ENCODE results near the gene EDNRB. TPM values are rescaled to one million over a fixed set of nuclear protein-coding genes. Genes with fewer than 3 reads are reported as not detected.
A peak's percentile ranks its signal among the peaks of the same experiment; 100 is the strongest.
"Not testable (repeated sequence)": the region's sequence is repeated elsewhere in the genome, so short reads cannot be mapped to it uniquely, and the experiment has no call there.

Gene EDNRB

DNA sequence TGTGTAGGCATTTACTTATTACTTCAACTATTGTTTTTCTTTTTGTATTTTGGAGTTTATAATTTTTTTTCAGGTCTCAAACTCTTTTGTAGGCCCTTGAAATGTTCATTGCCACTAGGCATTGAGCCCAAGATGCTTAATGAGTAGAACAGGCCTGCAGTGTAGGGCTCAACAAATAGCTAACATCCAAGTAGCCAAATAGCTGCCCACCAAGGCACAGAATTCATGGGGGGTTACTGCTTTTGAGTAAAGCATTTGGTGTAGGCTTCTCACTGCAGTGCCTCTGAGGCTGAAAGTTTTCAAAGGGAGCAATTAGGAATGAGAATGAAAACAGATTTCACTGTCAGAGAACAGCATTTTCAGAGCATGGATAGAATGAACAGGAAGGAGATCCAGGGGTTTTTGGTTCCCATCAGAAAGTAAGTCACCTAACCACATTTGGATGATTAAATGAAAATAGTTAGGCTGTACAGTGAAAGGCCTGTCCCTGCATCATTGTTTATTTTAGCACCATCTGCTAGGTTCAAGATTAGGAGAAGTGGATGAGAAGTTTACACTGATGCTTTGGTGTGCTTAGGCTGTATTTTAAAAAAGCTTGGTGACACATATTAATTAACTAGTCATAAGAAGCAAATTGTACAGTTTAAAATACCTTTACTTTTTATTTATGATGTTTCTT, 61.0 kb downstream of the EDNRB start:
- Histone ChIP-seq H3K36me3 (ENCODE audit: control insufficient read depth, insufficient read depth, low read length) (no peaks in the 10 kb centered on the region), H4K5ac (ENCODE audit: low read length) (no peak overlapping the region), H3K4ac (ENCODE audit: low read depth, low read length) (no peak overlapping the region), H2BK5ac (ENCODE audit: low read length) (no peak overlapping the region), H3K9ac (ENCODE audit: low read length) (no peak overlapping the region), H3K27me3 (ENCODE audit: insufficient read depth, low read length, poor library complexity) (no peaks in the 10 kb centered on the region), H2BK120ac (ENCODE audit: low read depth, low read length) (no peak overlapping the region), H4K8ac (ENCODE audit: low read depth, low read length) (no peak overlapping the region), H2BK15ac (replicated peaks; ENCODE audit: low read depth) (no peak overlapping the region), H3K79me1 (ENCODE audit: low read length) (no peaks in the 10 kb centered on the region), H3K4me3 (ENCODE audit: low read length) (no peak overlapping the region), H3K56ac (ENCODE audit: low read length) (no peak overlapping the region), H3K79me2 (ENCODE audit: control insufficient read depth, insufficient read depth, low read length) (no peaks in the 10 kb centered on the region), H3K4me2 (ENCODE audit: low read length) (no peak overlapping the region), H2AK5ac (ENCODE audit: low read length) (no peak overlapping the region), H3K27ac (ENCODE audit: low read depth, low read length) (no peak overlapping the region), H3K4me1 (ENCODE audit: control insufficient read depth, low read depth, low read length) (no peaks in the 10 kb centered on the region), H3K18ac (ENCODE audit: low read length) (no peak overlapping the region), H3K23ac (ENCODE audit: low read length) (no peak overlapping the region)
- no peak for DNase-seq

DNA sequence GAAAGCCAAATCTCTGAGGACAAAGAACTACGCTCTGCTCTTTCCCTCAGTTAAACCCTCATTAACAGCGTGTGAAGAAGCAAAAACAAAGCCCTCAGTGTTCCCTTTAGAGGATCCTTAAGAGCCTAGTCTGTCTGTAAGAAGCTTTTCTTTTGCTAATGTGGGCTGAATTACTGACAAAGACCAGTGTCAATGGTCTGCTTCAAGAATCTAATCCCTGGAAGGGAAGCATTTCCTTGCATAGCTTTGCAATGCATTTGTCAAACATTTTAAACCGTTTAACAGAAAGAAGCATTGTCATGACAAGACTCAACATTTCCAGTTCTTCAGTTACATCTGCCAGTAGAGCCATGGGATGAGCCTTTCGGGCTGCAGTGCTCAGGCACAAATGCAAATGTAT, 64.9 kb downstream of the EDNRB start:
- H3K27ac ChIP-seq (ENCODE audit: low read depth, low read length): no peak overlapping the region
- H2AK5ac ChIP-seq (ENCODE audit: low read length): no peak overlapping the region
- no peak overlapping the region for H2BK120ac ChIP-seq (ENCODE audit: low read depth, low read length)
- no peak overlapping the region for H2BK5ac ChIP-seq (ENCODE audit: low read length)
- no peaks in the 10 kb centered on the region for H3K27me3 ChIP-seq (ENCODE audit: insufficient read depth, low read length, poor library complexity)
- H4K5ac ChIP-seq (ENCODE audit: low read length): no peak overlapping the region
- no peak overlapping the region for H3K23ac ChIP-seq (ENCODE audit: low read length)
- H3K36me3 ChIP-seq (ENCODE audit: control insufficient read depth, insufficient read depth, low read length): no peaks in the 10 kb centered on the region
- H3K79me1 ChIP-seq (ENCODE audit: low read length): no peaks in the 10 kb centered on the region
- peak; percentile 90 for DNase-seq
- no peak overlapping the region for H3K18ac ChIP-seq (ENCODE audit: low read length)
- no peaks in the 10 kb centered on the region for H3K79me2 ChIP-seq (ENCODE audit: control insufficient read depth, insufficient read depth, low read length)
- H3K56ac ChIP-seq (ENCODE audit: low read length): no peak overlapping the region
- H3K9ac ChIP-seq (ENCODE audit: low read length): no peak overlapping the region
- no peak overlapping the region for H3K4ac ChIP-seq (ENCODE audit: low read depth, low read length)
- no peaks in the 10 kb centered on the region for H3K4me1 ChIP-seq (ENCODE audit: control insufficient read depth, low read depth, low read length)
- no CpG with 5 or more reads among the region's 4 CpGs for WGBS (ENCODE audit: extremely low coverage, insufficient coverage, low lambda C conversion rate)
- H3K4me3 ChIP-seq (ENCODE audit: low read length): no peak overlapping the region
- H4K8ac ChIP-seq (ENCODE audit: low read depth, low read length): no peak overlapping the region
- no peak overlapping the region for H3K4me2 ChIP-seq (ENCODE audit: low read length)
- no peak overlapping the region for H2BK15ac ChIP-seq (replicated peaks; ENCODE audit: low read depth)

DNA sequence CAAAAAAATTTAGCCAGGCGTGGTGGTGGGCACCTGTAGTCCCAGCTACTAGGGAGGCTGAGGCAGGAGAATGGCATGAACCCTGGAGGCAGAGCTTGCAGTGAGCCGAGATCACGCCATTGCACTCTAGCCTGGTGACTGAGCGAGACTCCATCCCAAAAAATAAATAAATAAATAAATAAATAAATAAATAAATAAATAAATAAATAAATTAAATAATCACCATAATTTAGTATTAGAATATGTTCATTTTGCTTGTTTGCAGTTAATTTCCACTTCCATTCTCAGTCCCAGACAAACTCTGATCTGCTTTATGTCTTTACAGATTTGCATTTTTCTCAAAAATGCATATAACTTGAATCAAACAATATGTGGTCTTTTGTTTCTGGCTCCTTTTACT, 70.6 kb downstream of the EDNRB start:
- not testable (repeated sequence) for H3K4me1 ChIP-seq (ENCODE audit: control insufficient read depth, low read depth, low read length); H3K4me3 ChIP-seq (ENCODE audit: low read length); H3K9ac ChIP-seq (ENCODE audit: low read length); H3K56ac ChIP-seq (ENCODE audit: low read length); H3K23ac ChIP-seq (ENCODE audit: low read length); H3K79me1 ChIP-seq (ENCODE audit: low read length); H3K4ac ChIP-seq (ENCODE audit: low read depth, low read length); H3K18ac ChIP-seq (ENCODE audit: low read length); DNase-seq; H2BK120ac ChIP-seq (ENCODE audit: low read depth, low read length); H4K8ac ChIP-seq (ENCODE audit: low read depth, low read length); H3K4me2 ChIP-seq (ENCODE audit: low read length); H3K79me2 ChIP-seq (ENCODE audit: control insufficient read depth, insufficient read depth, low read length); H2BK5ac ChIP-seq (ENCODE audit: low read length); H2BK15ac ChIP-seq (replicated peaks; ENCODE audit: low read depth); H3K27ac ChIP-seq (ENCODE audit: low read depth, low read length); H3K36me3 ChIP-seq (ENCODE audit: control insufficient read depth, insufficient read depth, low read length); H2AK5ac ChIP-seq (ENCODE audit: low read length); H4K5ac ChIP-seq (ENCODE audit: low read length); H3K27me3 ChIP-seq (ENCODE audit: insufficient read depth, low read length, poor library complexity)
- WGBS (ENCODE audit: extremely low coverage, insufficient coverage, low lambda C conversion rate): no CpG with 5 or more reads among the region's 4 CpGs

DNA sequence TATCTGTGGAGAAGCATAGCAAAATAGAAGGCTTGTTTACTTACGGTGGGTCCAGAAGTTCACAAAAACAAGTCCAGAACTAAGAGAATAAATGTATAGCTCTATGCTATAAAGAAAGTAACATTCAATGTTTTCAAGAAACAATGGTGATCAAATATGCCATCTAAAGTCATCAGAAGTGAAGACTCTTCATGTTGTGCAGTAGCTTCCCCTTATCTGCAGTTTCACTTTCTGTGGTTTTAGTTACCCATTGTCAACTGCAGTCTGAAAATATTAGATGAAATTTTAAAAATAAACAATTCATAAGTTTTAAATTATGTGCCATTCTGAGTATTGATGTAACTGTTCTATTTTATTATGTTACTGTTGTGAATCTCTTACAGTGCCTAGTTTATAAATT, 72.5 kb downstream of the EDNRB start:
- Histone ChIP-seq H4K8ac (ENCODE audit: low read depth, low read length) (no peak overlapping the region), H3K27me3 (ENCODE audit: insufficient read depth, low read length, poor library complexity) (no peaks in the 10 kb centered on the region), H3K56ac (ENCODE audit: low read length) (no peak overlapping the region), H3K18ac (ENCODE audit: low read length) (no peak overlapping the region), H3K4me3 (ENCODE audit: low read length) (no peak overlapping the region), H3K4me1 (ENCODE audit: control insufficient read depth, low read depth, low read length) (no peaks in the 10 kb centered on the region), H3K79me2 (ENCODE audit: control insufficient read depth, insufficient read depth, low read length) (no peaks in the 10 kb centered on the region), H3K4me2 (ENCODE audit: low read length) (no peak overlapping the region), H3K79me1 (ENCODE audit: low read length) (no peaks in the 10 kb centered on the region), H3K36me3 (ENCODE audit: control insufficient read depth, insufficient read depth, low read length) (no peaks in the 10 kb centered on the region), H2BK120ac (ENCODE audit: low read depth, low read length) (no peak overlapping the region), H4K5ac (ENCODE audit: low read length) (no peak overlapping the region), H2AK5ac (ENCODE audit: low read length) (no peak overlapping the region), H3K9ac (ENCODE audit: low read length) (no peak overlapping the region), H2BK15ac (replicated peaks; ENCODE audit: low read depth) (no peak overlapping the region), H2BK5ac (ENCODE audit: low read length) (no peak overlapping the region), H3K23ac (ENCODE audit: low read length) (no peak overlapping the region), H3K27ac (ENCODE audit: low read depth, low read length) (no peak overlapping the region), H3K4ac (ENCODE audit: low read depth, low read length) (no peak overlapping the region)
- no CpG with 5 or more reads among the region's 1 CpG for WGBS (ENCODE audit: extremely low coverage, insufficient coverage, low lambda C conversion rate)
- no peak for DNase-seq

Small RNA genes lying within 50 kb of the gene (small RNA-seq; reads per million reads assigned to genes)
- not detected for gene RN7SL810P (ENCODE audit: insufficient read depth)

Data from mesendoderm (in vitro differentiated cells).